Coronary artery (tissue), 2 donors: ENCODE results near the gene ARG1.

ENCODE experiments used
- DNase-seq: peaks from one replicate; pipeline ENCODE4 v3.0.0-alpha.2; 2017; ENCODE audit warnings: low spot score
- H3K27ac ChIP-seq, 2 donors: fragments of 200-600 bp; sonication (generic); one replicate each; pipeline ENCODE4 v1.5.1; 2016 to 2019
- H3K4me3 ChIP-seq: fragments of 200-600 bp; sonication (generic); 2 replicates; pipeline ENCODE4 v1.5.1; 2016; ENCODE audit warnings: mild to moderate bottlenecking, moderate library complexity
- CTCF ChIP-seq: fragments of 200-600 bp; sonication (generic); IDR thresholded peaks from one replicate; pipeline ENCODE4 v1.5.1; 2019; ENCODE audit warnings: antibody characterized with exemption

The ARG1 gene

GRCh38 chr6:131631625-131632289 lies 58.7 kb downstream of the ARG1 start:
- DNase-seq, result no peak
- TF ChIP-seq CTCF, result no peak
- H3K27ac ChIP-seq, result no peak overlapping the region
- H3K4me3 ChIP-seq, result no peak overlapping the region
